SU-DHL-6 (cell line): ENCODE data around the gene DEGS1.

Experiments
- H2AFZ ChIP-seq: fragments of 200-600 bp; sonication (generic); 2 replicates; pipeline ENCODE4 v1.6.1; 2014; ENCODE audit warnings: low read depth, mild to moderate bottlenecking, moderate library complexity, mixed read lengths, antibody characterized with exemption, low read length; ENCODE audit not compliant: severe bottlenecking
- H3F3A ChIP-seq: fragments of 200-600 bp; shearing (Covaris generic); 2 replicates; pipeline ENCODE4 v1.6.0; 2016; ENCODE audit warnings: antibody characterized with exemption, mild to moderate bottlenecking; ENCODE audit not compliant: insufficient read depth
- H3K27ac ChIP-seq: fragments of 200-600 bp; sonication (generic); 2 replicates; pipeline ENCODE4 v1.5.1; 2016; ENCODE audit warnings: low read depth, mild to moderate bottlenecking, low read length, moderate library complexity, mixed read lengths
- H3K27me3 ChIP-seq: fragments of 200-600 bp; sonication (generic), shearing (Covaris generic); 2 replicates; pipeline ENCODE4 v1.6.0; 2014; ENCODE audit warnings: mild to moderate bottlenecking, low read length
- H3K36me3 ChIP-seq: fragments of 200-600 bp; sonication (generic); 2 replicates; pipeline ENCODE4 v1.6.1; 2014; ENCODE audit warnings: mild to moderate bottlenecking, low read length, mixed read lengths
- H3K4me2 ChIP-seq: fragments of 300-600, 200-600 bp; shearing (Covaris generic), sonication (generic); 2 replicates; pipeline ENCODE4 v1.6.0; 2014; ENCODE audit warnings: low read length, low read depth, mild to moderate bottlenecking; ENCODE audit not compliant: poor library complexity, severe bottlenecking
- H3K4me3 ChIP-seq: fragments of 200-600 bp; sonication (generic); 2 replicates; pipeline ENCODE4 v1.5.1; 2014; ENCODE audit warnings: antibody characterized with exemption, low read length, mild to moderate bottlenecking, mixed read lengths; ENCODE audit not compliant: insufficient read depth, poor library complexity, severe bottlenecking
- H3K79me2 ChIP-seq: fragments of 200-600 bp; sonication (generic); 2 replicates; pipeline ENCODE4 v1.6.1; 2014; ENCODE audit warnings: mild to moderate bottlenecking, low read length, moderate library complexity; ENCODE audit not compliant: insufficient read depth
- H3K9ac ChIP-seq: fragments of 200-600 bp; sonication (generic); 2 replicates; pipeline ENCODE4 v1.7.0; 2014; ENCODE audit warnings: mild to moderate bottlenecking, low read length
- H3K9me2 ChIP-seq: fragments of 200-600 bp; sonication (generic); replicated peaks from 2 replicates; pipeline ENCODE4 v1.6.1; 2014; ENCODE audit warnings: low read length; ENCODE audit not compliant: insufficient read depth
- H3K9me3 ChIP-seq: fragments of 200-600 bp; sonication (generic); 2 replicates; pipeline ENCODE4 v1.6.1; 2014; ENCODE audit warnings: low read length, mixed read lengths; ENCODE audit not compliant: insufficient read depth
- H4K20me1 ChIP-seq: fragments of 200-600 bp; sonication (generic); 2 replicates; pipeline ENCODE4 v1.6.1; 2014; ENCODE audit warnings: low read depth, mild to moderate bottlenecking, antibody characterized with exemption, low read length, moderate library complexity, mixed read lengths
- CTCF ChIP-seq: fragments of 200-600 bp; sonication (generic); IDR thresholded peaks from one replicate; pipeline ENCODE4 v1.5.1; 2017; ENCODE audit warnings: antibody characterized with exemption, mild to moderate bottlenecking, low read length, moderate library complexity; ENCODE audit not compliant: insufficient read depth, poor library complexity, severe bottlenecking
- EZH2phosphoT487 ChIP-seq: fragments of 200-600 bp; sonication (generic), shearing (Covaris generic); conservative IDR thresholded peaks from 2 replicates; pipeline ENCODE4 v1.6.1; 2018; ENCODE audit warnings: mild to moderate bottlenecking, antibody characterized with exemption, low read length, moderate library complexity, mixed read lengths

DEGS1 gene

GRCh38 chr1:224160171-224160682 lies 22.8 kb upstream of the DEGS1 start:
- H3K9me3 ChIP-seq, result no peaks in the 10 kb centered on the region
- H4K20me1 ChIP-seq, result no peaks in the 10 kb centered on the region
- no peak overlapping the region for H2AFZ ChIP-seq
- H3K27me3 ChIP-seq, result no peaks in the 10 kb centered on the region
- no peak overlapping the region for H3K9ac ChIP-seq
- no peaks in the 10 kb centered on the region for H3K9me2 ChIP-seq
- H3K36me3 ChIP-seq, result peaks cover 13% of the 10 kb centered on the region
- H3F3A ChIP-seq, result 0 out of 2 replicates have a peak, but pooled peaks cover 5% of the 10 kb centered on the region
- TF ChIP-seq CTCF, result no peak
- TF ChIP-seq EZH2phosphoT487, result no peak
- no peak overlapping the region for H3K4me3 ChIP-seq
- H3K79me2 ChIP-seq, result no peaks in the 10 kb centered on the region
- no peak overlapping the region for H3K4me2 ChIP-seq
- H3K27ac ChIP-seq, result no peak overlapping the region

GRCh38 chr1:224162768-224163167 lies 20.3 kb upstream of the DEGS1 start:
- Histone ChIP-seq H3K4me3 (no peak overlapping the region), H3K27me3 (no peaks in the 10 kb centered on the region), H3K4me2 (no peak overlapping the region), H3K9ac (no peak overlapping the region), H3K36me3 (peaks cover 13% of the 10 kb centered on the region), H4K20me1 (no peaks in the 10 kb centered on the region), H2AFZ (no peak overlapping the region), H3K9me2 (no peaks in the 10 kb centered on the region), H3F3A (0 out of 2 replicates have a peak, but pooled peaks cover 5% of the 10 kb centered on the region), H3K79me2 (no peaks in the 10 kb centered on the region), H3K9me3 (no peaks in the 10 kb centered on the region), H3K27ac (no peak overlapping the region)
- TF ChIP-seq CTCF (no peak), EZH2phosphoT487 (no peak)

DNA sequence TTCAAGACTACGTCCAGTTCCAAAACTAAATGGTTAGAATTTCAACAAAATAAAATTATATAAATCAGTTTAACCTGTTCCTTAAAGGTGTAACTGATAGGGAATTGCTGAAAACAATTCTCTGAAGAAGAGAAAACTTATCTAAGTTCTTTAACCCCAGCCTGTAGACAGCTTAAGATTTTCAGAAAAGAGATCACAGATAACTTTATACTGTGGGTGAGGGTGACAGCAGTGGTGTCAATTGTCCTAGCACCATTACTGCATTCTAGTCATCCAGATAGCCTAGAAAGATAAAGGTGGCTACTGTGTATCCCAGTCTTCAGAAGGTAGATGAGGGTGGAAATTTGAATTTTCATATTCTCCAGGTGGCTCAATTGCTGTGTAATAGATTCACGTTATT lies 19.7 kb upstream of the DEGS1 start:
- Histone ChIP-seq H3K9ac (no peak overlapping the region), H3K9me3 (no peaks in the 10 kb centered on the region), H4K20me1 (no peaks in the 10 kb centered on the region), H3K9me2 (no peaks in the 10 kb centered on the region), H3K27me3 (no peaks in the 10 kb centered on the region), H3F3A (0 out of 2 replicates have a peak, but pooled peaks cover 5% of the 10 kb centered on the region), H3K36me3 (peaks cover 13% of the 10 kb centered on the region), H3K27ac (no peak overlapping the region), H3K4me2 (no peak overlapping the region), H2AFZ (no peak overlapping the region), H3K4me3 (no peak overlapping the region), H3K79me2 (no peaks in the 10 kb centered on the region)
- TF ChIP-seq EZH2phosphoT487 (no peak), CTCF (no peak)
